Measurements from ENCODE around the gene ZNF148.

DNA sequence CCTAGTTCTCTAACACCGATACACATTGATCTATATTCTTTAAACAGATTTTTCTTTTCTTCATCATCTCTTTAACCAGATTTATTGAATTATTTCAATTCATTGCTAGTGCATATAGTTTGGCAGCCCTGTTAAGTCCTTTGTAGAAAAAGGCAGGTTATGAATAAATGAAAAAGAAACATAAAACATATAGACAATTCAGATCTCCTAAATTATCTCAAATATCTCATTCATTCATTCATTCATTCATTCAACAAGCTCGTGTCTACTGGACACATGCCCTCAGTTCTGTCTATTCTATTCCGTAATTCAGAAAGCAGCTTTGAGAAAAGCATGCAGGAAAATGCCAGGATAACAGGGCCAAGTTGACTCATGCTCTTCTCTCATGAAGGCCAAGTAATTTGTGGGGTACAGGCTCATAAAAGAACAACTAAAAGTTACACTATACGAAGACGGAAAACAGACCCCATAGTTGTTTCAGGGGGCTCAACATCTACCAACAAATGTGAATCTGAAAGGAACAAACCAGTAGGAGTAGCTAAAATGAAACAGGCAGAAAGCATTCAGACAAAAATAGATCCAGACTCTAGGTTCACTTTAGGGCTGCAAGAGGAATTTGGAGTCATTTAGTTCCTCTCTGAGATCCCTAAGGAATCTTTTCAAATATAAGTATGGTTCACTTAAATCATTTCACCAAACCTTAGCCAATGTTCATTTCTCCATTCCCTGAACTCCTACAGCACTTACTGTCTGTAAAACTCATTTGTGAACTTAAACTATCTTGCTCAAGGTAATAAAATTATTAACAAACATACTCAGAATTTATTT is 7.5 kb downstream of the ZNF148 start:
- TF ChIP-seq POLR2A (IDR thresholded peaks at IDR 0.05) = no peak
- TF ChIP-seq, protein P1, sequence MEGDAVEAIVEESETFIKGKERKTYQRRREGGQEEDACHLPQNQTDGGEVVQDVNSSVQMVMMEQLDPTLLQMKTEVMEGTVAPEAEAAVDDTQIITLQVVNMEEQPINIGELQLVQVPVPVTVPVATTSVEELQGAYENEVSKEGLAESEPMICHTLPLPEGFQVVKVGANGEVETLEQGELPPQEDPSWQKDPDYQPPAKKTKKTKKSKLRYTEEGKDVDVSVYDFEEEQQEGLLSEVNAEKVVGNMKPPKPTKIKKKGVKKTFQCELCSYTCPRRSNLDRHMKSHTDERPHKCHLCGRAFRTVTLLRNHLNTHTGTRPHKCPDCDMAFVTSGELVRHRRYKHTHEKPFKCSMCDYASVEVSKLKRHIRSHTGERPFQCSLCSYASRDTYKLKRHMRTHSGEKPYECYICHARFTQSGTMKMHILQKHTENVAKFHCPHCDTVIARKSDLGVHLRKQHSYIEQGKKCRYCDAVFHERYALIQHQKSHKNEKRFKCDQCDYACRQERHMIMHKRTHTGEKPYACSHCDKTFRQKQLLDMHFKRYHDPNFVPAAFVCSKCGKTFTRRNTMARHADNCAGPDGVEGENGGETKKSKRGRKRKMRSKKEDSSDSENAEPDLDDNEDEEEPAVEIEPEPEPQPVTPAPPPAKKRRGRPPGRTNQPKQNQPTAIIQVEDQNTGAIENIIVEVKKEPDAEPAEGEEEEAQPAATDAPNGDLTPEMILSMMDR (IDR thresholded peaks at IDR 0.05) = no peak

Measured in sigmoid colon (tissue), 3 donors.